DND-41 (cell line): ENCODE results near the gene ZNF813.
A peak's percentile ranks its signal among the peaks of the same experiment; 100 is the strongest.

Source experiments
- ATAC-seq: fragments of 200-7000 bp; cut with Tn5 transposase; 3 replicates; pipeline ENCODE4 v1.9.1; 2021; ENCODE audit warnings: low read depth; ENCODE audit not compliant: insufficient read depth
- DNase-seq: peaks from one replicate; pipeline ENCODE4 v3.0.0-alpha.2; 2020
- H2AFZ ChIP-seq: 2 replicates; pipeline ENCODE4 v1.6.0; 2012; ENCODE audit warnings: low read depth, low read length
- H3K27ac ChIP-seq: 2 replicates; pipeline ENCODE4 v1.5.1; 2012; ENCODE audit warnings: low read length, inconsistent platforms
- H3K27me3 ChIP-seq: fragments of 200-600 bp; sonication (generic); 2 replicates; pipeline ENCODE4 v1.6.0; 2012; ENCODE audit warnings: low read length, mild to moderate bottlenecking, inconsistent platforms; ENCODE audit not compliant: insufficient read depth, poor library complexity
- H3K36me3 ChIP-seq: 2 replicates; pipeline ENCODE4 v1.5.1; 2012; ENCODE audit warnings: low read length, inconsistent platforms; ENCODE audit not compliant: insufficient read depth
- H3K4me1 ChIP-seq: 2 replicates; pipeline ENCODE4 v1.5.1; 2012; ENCODE audit warnings: mild to moderate bottlenecking, low read length; ENCODE audit not compliant: insufficient read depth
- H3K4me2 ChIP-seq: 2 replicates; pipeline ENCODE4 v1.6.0; 2012; ENCODE audit warnings: mild to moderate bottlenecking, moderate library complexity, low read length, inconsistent platforms; ENCODE audit not compliant: insufficient read depth
- H3K4me3 ChIP-seq, 2 experiments: fragments of 200-600 bp in 1 of 2; shearing (Covaris generic) in 1 of 2; 2 replicates each; pipeline ENCODE4 v1.5.1; 2012 to 2016; ENCODE audit warnings: inconsistent platforms in 2 of 2, low read length in 2 of 2, mild to moderate bottlenecking in 2 of 2, low read depth in 1 of 2, moderate library complexity in 1 of 2
- H3K79me2 ChIP-seq: 2 replicates; pipeline ENCODE4 v1.6.0; 2012; ENCODE audit warnings: low read length, inconsistent platforms; ENCODE audit not compliant: insufficient read depth
- H3K9ac ChIP-seq: 2 replicates; pipeline ENCODE4 v1.6.0; 2012; ENCODE audit warnings: low read depth, mild to moderate bottlenecking, inconsistent platforms, low read length, moderate library complexity
- H3K9me3 ChIP-seq: 2 replicates; pipeline ENCODE4 v1.5.1; 2012; ENCODE audit warnings: low read length, moderate library complexity, mild to moderate bottlenecking, inconsistent platforms; ENCODE audit not compliant: insufficient read depth, severe bottlenecking
- H4K20me1 ChIP-seq: 2 replicates; pipeline ENCODE4 v1.6.0; 2012; ENCODE audit warnings: low read length; ENCODE audit not compliant: insufficient read depth
- CTCF ChIP-seq: IDR thresholded peaks from 2 replicates; pipeline ENCODE4 v1.5.1; 2012; ENCODE audit warnings: borderline replicate concordance, low read length, moderate library complexity, mild to moderate bottlenecking; ENCODE audit not compliant: poor library complexity, severe bottlenecking; ENCODE audit errors: extremely low read depth
- EZH2 ChIP-seq: IDR thresholded peaks from 3 replicates; pipeline ENCODE4 v1.6.1; 2012; ENCODE audit warnings: borderline replicate concordance, low read depth, mild to moderate bottlenecking, moderate library complexity, low read length, inconsistent platforms; ENCODE audit not compliant: severe bottlenecking

Gene ZNF813

DNA sequence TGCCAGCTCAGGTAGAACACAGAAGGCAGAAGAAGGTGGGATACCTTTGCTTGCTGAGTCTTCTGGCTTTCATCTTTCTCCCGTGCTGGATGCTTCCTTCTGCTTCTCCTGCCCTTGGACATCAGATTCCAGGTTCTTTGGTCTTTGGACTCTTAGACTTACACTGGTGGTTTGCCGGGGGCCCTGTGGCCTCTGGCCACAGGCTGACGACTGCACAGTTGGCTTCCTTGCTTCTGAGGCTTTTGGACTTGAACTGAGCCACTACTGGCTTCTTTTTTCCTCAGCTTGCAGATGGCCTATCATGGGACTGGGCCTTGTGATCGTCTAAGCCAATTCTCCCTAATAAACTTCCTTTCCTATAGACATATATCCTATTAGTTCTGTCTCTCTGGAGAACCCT lies 50.6 kb downstream of the ZNF813 start:
- Histone ChIP-seq H3K4me3 (no peak overlapping the region), H3K4me1 (peaks cover 32% of the 10 kb centered on the region), H3K27me3 (no peaks in the 10 kb centered on the region), H3K79me2 (peaks cover 19% of the 10 kb centered on the region), H3K9me3 (peaks cover 7% of the 10 kb centered on the region), H3K27ac (no peak overlapping the region), H3K36me3 (peaks cover 11% of the 10 kb centered on the region), H4K20me1 (no peaks in the 10 kb centered on the region), H2AFZ (no peak overlapping the region), H3K9ac (no peak overlapping the region), H3K4me2 (no peak overlapping the region)
- ATAC-seq (no peak), DNase-seq (no peak)
- TF ChIP-seq EZH2, result no peak
- no peak for TF ChIP-seq CTCF

DNA sequence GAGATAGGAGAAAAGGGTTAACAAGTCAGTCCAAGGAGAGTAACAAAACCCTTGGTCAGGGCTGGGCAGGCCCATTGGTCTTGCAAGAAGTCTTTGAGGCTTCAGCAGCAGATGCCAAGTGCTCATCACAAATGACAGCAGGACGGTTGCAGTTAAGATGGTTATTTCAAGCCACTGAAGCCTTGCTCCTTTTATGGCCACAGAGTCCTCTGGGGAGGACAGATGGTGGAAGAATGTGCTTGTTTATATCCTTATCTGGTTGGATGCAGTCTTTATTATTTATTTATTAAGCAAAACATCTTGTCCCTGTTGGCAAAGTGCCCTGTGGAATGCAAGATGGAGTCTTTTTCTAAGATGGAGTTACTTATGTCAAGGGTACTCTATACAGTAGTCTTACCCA lies 51.2 kb downstream of the ZNF813 start:
- TF ChIP-seq EZH2, result no peak
- TF ChIP-seq CTCF, result no peak
- Histone ChIP-seq H3K27me3 (no peaks in the 10 kb centered on the region), H3K27ac (no peak overlapping the region), H2AFZ (no peak overlapping the region), H3K79me2 (peaks cover 22% of the 10 kb centered on the region), H3K4me1 (peaks cover 32% of the 10 kb centered on the region), H4K20me1 (no peaks in the 10 kb centered on the region), H3K4me2 (no peak overlapping the region), H3K9ac (no peak overlapping the region), H3K9me3 (peaks cover 7% of the 10 kb centered on the region), H3K4me3 (no peak overlapping the region), H3K36me3 (peaks cover 17% of the 10 kb centered on the region)
- no peak for DNase-seq
- ATAC-seq, result no peak

DNA sequence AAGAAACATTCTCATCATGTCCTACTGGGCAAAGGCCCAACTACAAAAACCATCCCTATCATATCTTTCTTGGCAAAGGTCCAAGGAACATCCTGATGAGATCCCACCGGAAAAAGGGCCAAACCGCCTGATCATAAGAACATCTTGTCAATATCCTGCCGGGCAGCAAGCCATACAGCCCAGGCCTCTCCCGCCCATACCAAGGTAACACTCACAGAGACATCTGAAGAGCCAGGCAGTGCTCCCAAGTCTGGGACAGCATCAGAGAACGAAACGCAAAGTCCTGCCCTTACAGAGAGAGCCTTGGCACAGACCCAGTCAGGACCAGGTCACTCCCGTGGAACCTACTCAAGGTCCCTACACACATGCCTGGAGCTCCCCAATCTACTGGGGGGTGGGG lies 51.9 kb downstream of the ZNF813 start:
- Histone ChIP-seq H3K9me3 (peaks cover 7% of the 10 kb centered on the region), H4K20me1 (no peaks in the 10 kb centered on the region), H3K27ac (no peak overlapping the region), H3K4me2 (no peak overlapping the region), H3K9ac (no peak overlapping the region), H3K4me1 (peaks cover 32% of the 10 kb centered on the region), H2AFZ (0 out of 2 replicates have a peak overlapping the region, but pooled peaks have one; percentile 99), H3K4me3 (no peak overlapping the region), H3K36me3 (peaks cover 20% of the 10 kb centered on the region), H3K27me3 (no peaks in the 10 kb centered on the region), H3K79me2 (peaks cover 22% of the 10 kb centered on the region)
- TF ChIP-seq EZH2, result no peak
- no peak for TF ChIP-seq CTCF
- no peak for ATAC-seq
- no peak for DNase-seq

DNA sequence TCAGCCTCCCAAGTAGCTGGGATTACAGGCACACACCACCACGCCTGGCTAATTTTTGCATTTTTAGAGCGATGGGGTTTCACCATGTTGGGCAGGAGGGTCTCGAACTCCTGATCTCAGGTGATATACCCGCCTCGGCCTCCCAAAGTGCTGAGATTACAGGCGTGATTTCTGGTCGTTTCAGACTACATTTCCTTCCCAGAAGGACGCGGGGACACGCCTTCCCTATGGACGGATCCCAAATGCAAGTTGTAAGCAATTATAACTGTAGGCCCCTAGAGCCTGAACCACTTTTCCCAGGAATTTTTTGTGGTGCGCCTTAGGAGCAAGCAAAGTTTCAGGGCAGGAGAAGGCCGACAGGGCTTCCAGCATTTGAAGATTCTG lies 52.6 kb downstream of the ZNF813 start:
- Histone ChIP-seq H2AFZ (peak overlapping the region; percentile 99), H3K9ac (peak overlapping the region; percentile 70), H3K4me3 (peak overlapping the region in 1 of 2 experiments; percentile 96; a peak in 3 of 4 replicates), H3K79me2 (peaks cover 22% of the 10 kb centered on the region), H3K27ac (peak overlapping the region; percentile 79), H3K9me3 (peaks cover 7% of the 10 kb centered on the region), H3K4me1 (peaks cover 32% of the 10 kb centered on the region), H3K4me2 (peak overlapping the region; percentile 69), H4K20me1 (no peaks in the 10 kb centered on the region), H3K36me3 (peaks cover 20% of the 10 kb centered on the region), H3K27me3 (no peaks in the 10 kb centered on the region)
- DNase-seq, result no peak
- ATAC-seq, result no peak
- TF ChIP-seq CTCF (no peak), EZH2 (no peak)
